Activated T-helper 17 cell treated with anti-CD3 and anti-CD28 coated beads, Interleukin-2, amount 50 U/mL, for 72 hours (primary cell): ENCODE measurements around the gene MAP7D1. TPM values are rescaled to one million over a fixed set of nuclear protein-coding genes. Genes with fewer than 3 reads are reported as not detected.
A peak's percentile ranks its signal among the peaks of the same experiment; 100 is the strongest.
"Not testable (repeated sequence)": the region's sequence is repeated elsewhere in the genome, so short reads cannot be mapped to it uniquely, and the experiment has no call there.

Experiments
- ATAC-seq: fragments of 150-1000 bp; cut with Tn5 transposase; replicated peaks from 2 replicates; pipeline ENCODE4 v1.10.0; 2021; ENCODE audit warnings: mild to moderate bottlenecking, moderate library complexity
- H3K27ac Mint-ChIP-seq: one replicate; pipeline ENCODE4 v1.8.0; 2022; ENCODE audit warnings: mixed read lengths
- H3K27me3 Mint-ChIP-seq: one replicate; pipeline ENCODE4 v1.8.0; 2022; ENCODE audit warnings: mixed read lengths
- H3K36me3 Mint-ChIP-seq: one replicate; pipeline ENCODE4 v1.8.0; 2022; ENCODE audit warnings: low read depth, mild to moderate bottlenecking, mixed read lengths
- H3K4me1 Mint-ChIP-seq: one replicate; pipeline ENCODE4 v1.8.0; 2022; ENCODE audit warnings: mixed read lengths
- H3K4me3 Mint-ChIP-seq: one replicate; pipeline ENCODE4 v1.8.0; 2022; ENCODE audit warnings: mild to moderate bottlenecking, mixed read lengths
- H3K9me3 Mint-ChIP-seq: one replicate; pipeline ENCODE4 v1.8.0; 2022; ENCODE audit warnings: mixed read lengths
- total RNA-seq, 2 donors: library from RNA; stranded (reverse); gene quantifications; one replicate each; pipeline ENCODE4 v1.2.3, GENCODE V29; 2022

Gene MAP7D1
- total RNA-seq, 2 donors from 2014 or later = 97.9 to 164 TPM

DNA sequence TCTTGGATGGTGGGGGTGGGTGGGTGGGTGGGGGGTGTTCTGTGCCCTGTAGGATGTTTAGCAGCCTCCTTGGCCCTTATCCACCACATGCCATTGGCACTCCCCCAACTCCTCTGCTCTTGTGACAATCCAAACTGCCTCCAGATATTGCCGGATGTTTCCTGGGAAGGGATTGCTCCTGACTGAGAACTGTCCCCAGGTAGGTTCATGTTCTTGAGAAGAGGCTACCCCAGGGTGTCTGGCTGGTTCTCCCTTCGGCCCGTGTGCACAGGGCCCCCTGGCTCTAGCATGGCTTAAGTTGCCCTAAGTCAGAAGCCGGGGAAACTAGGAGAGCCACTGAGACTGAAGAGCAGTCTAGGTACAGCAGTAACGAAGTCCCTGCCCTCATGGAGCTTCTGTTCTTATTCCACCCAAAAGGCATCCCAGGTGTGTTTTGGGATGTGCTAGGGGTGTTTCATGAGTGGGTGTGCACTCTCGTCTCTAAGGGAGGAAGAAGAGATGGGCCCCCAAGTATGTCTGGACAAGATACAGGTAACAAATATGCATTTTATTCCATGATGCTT is 48.5 kb downstream of the MAP7D1 start:
- no peaks in the 10 kb centered on the region for H3K4me1 Mint-ChIP-seq
- peaks cover 4% of the 10 kb centered on the region for H3K27me3 Mint-ChIP-seq
- no peak for ATAC-seq
- no peaks in the 10 kb centered on the region for H3K9me3 Mint-ChIP-seq
- no peak overlapping the region for H3K4me3 Mint-ChIP-seq
- H3K27ac Mint-ChIP-seq = no peak overlapping the region
- H3K36me3 Mint-ChIP-seq = no peaks in the 10 kb centered on the region

DNA sequence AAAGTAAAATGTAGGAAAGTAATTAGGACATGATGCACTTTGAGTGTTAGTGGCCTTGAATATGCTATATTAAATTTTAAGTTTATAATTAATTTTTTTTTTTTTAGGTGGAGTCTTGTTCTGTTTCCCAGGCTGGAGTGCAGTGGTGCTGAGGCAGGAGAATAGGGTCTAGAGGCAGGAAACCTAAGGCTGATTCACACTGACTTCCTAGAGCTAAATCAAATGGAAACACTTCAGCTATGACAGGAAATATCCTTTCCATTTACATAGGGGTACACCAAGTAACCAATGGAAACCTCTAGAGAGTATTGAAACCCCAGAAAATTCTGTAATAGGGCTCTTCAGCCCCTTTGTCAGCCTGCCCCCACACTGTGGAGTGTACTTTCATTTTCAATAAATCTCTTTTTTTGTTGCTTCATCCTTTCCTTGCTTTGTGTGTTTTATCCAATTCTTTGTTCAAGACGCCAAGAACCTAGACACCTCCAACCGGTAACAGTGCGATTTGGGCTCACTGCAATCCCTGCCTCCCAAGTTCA is 50.4 kb downstream of the MAP7D1 start:
- peak overlapping the region; percentile 19 for H3K4me3 Mint-ChIP-seq
- peak; percentile 64 for ATAC-seq
- no peaks in the 10 kb centered on the region for H3K36me3 Mint-ChIP-seq
- no peaks in the 10 kb centered on the region for H3K27me3 Mint-ChIP-seq
- no peaks in the 10 kb centered on the region for H3K4me1 Mint-ChIP-seq
- no peaks in the 10 kb centered on the region for H3K9me3 Mint-ChIP-seq
- peak overlapping the region; percentile 35 for H3K27ac Mint-ChIP-seq

DNA sequence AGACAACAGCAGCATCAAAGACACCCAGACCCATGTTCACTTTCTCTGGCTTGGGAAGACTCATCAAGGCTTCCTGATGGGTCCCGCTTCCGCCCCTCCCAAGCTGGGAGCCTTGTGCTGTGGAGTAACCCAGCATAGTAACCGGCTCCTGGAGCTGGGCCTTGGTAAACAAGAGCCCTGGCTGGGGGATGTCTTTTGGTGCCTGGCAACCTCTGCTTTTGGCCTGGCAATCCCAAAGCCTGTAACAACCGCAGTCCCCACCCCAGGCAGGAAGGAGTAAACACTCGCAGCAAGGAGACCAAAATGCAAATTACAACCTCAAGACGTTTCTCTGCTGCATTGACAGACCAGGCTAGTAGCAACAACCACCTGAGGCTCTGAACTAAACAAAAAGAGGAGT is 51.4 kb downstream of the MAP7D1 start:
- H3K4me3 Mint-ChIP-seq = peak overlapping the region; percentile 19
- H3K36me3 Mint-ChIP-seq = no peaks in the 10 kb centered on the region
- peak overlapping the region; percentile 35 for H3K27ac Mint-ChIP-seq
- no peaks in the 10 kb centered on the region for H3K9me3 Mint-ChIP-seq
- no peak for ATAC-seq
- H3K4me1 Mint-ChIP-seq = no peaks in the 10 kb centered on the region
- H3K27me3 Mint-ChIP-seq = no peaks in the 10 kb centered on the region

DNA sequence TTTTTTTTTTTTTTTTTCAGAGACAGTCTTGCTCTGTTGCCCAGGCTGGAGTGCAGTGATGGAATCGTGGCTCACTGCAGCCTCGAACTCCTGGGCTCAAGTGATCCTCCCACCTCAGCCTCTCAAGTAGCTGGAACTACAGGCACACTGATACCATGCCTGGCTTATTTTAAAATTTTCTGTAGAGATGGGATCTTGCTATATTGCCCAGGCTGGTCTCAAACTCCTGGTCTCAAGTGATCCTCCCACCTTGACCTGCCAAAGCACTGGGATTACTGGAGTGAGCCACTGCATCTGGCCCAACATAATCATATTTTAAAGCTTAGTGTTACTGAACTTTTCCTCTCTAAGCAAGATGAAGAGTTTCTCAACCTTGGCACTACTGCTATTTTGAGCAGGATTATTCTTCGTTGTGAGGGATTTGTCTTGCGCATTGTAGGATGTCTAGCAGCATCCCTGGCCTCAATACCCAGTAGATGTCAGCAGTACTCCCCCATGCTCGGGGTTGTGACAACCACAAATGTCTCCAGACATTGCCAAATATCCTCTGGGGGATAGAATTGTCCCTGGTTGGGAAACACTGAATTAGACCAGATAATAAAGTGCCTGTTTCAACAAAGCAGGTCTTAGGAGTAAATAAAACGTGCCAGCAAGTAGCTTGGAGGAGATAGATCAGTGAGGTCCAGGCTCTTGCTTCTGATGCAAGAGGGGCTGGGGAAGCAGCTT is 53.2 kb downstream of the MAP7D1 start:
- Mint-ChIP-seq H3K4me1 (no peaks in the 10 kb centered on the region), H3K4me3 (no peak overlapping the region), H3K36me3 (no peaks in the 10 kb centered on the region)

DNA sequence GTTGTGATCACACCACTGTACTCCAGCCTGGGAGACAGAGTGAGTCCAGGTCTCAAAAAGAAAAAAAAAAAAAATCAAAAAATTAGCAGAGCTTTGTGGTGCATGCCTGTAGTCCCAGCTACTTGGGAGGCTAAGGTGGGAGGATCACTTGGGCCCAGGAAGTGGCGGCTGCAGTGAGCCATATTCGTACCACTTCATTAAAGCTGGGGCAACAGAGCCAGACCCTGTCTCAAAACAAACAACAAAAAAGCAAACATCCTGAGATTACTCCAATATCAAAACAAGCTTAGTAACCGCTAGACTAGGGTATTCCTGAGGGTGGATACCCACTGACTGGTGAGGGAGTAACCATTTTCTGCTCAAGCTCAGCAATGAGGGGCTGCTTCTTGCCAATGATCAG is 55.3 kb downstream of the MAP7D1 start:
- Mint-ChIP-seq H3K27me3 (no peaks in the 10 kb centered on the region), H3K4me3 (no peak overlapping the region), H3K9me3 (no peaks in the 10 kb centered on the region), H3K36me3 (no peaks in the 10 kb centered on the region), H3K27ac (no peak overlapping the region), H3K4me1 (no peaks in the 10 kb centered on the region)
- no peak for ATAC-seq

More for the DNA sequence above, 53.2 kb downstream of the MAP7D1 start:
- H3K27me3 Mint-ChIP-seq = no peaks in the 10 kb centered on the region
- no peak overlapping the region for H3K27ac Mint-ChIP-seq
- no peaks in the 10 kb centered on the region for H3K9me3 Mint-ChIP-seq
- ATAC-seq = no peak

DNA sequence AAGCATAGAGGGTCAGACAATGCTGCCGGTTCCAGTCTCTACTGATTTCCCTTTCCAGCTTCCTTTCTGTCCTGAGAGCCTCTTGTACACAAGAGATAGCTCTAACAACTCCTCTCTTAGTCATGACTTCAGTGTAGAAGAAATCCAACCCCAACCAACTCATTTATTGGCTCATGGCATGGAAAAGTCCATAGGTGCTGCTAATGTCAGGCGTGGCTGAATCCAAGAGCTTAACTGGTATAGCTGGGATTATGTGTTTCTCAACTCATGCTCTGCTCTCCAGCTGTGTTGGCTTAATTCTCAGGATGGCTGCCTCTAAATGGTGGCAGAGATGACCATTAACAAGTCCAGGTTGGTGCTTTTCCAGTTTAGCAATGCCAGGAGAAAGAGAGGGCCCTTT is 55.9 kb downstream of the MAP7D1 start:
- Mint-ChIP-seq H3K9me3 (no peaks in the 10 kb centered on the region), H3K4me1 (no peaks in the 10 kb centered on the region)
- no peak for ATAC-seq

DNA sequence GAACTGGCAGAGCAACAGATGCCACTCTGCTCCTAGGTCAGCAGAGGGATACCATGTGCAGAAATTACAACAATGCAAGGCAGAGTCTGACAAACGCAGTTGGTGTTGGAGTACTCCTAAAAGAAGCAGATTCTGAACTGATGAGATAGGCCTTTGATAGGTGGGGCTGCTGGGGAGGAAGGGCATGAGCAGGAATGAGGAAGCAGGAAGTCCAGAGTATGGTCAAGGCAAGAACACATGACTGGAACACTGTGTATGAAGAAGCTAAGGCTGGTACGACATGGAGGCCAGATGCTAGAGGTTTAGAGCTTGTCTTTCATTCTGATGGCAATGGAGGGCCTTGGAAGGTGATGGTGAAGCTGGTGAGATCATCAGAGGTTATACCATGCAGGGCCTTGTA is 56.8 kb downstream of the MAP7D1 start:
- H3K27ac Mint-ChIP-seq = peak overlapping the region; percentile 11
- no peak overlapping the region for H3K4me3 Mint-ChIP-seq
- H3K36me3 Mint-ChIP-seq = no peaks in the 10 kb centered on the region
- no peaks in the 10 kb centered on the region for H3K9me3 Mint-ChIP-seq
- no peaks in the 10 kb centered on the region for H3K27me3 Mint-ChIP-seq
- H3K4me1 Mint-ChIP-seq = no peaks in the 10 kb centered on the region
- ATAC-seq = no peak

More for the DNA sequence above, 55.9 kb downstream of the MAP7D1 start:
- Mint-ChIP-seq H3K36me3 (no peaks in the 10 kb centered on the region), H3K27ac (no peak overlapping the region), H3K4me3 (no peak overlapping the region), H3K27me3 (no peaks in the 10 kb centered on the region)

DNA sequence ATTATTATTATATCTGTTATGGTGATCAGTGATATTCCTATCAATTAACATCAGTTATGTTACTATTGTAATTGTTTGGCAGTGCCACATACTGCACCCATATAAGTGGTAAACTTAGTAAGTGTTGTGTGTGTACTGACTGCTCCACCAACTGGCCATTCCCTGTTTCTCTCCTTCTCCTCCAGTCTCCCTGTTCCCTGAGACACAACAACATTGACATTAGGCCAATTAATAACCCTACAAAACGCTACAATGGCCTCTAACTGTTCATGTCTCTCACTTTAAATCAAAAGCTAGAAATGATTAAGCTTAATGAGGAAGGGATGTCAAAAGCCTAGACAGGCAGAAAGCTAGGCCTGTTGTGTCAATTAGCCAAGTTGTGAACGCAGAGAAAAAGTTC is 61.7 kb downstream of the MAP7D1 start:
- no peaks in the 10 kb centered on the region for H3K9me3 Mint-ChIP-seq
- no peak overlapping the region for H3K4me3 Mint-ChIP-seq
- H3K27me3 Mint-ChIP-seq = no peaks in the 10 kb centered on the region
- H3K4me1 Mint-ChIP-seq = no peaks in the 10 kb centered on the region
- ATAC-seq = no peak
- H3K36me3 Mint-ChIP-seq = no peaks in the 10 kb centered on the region
- H3K27ac Mint-ChIP-seq = peak overlapping the region; percentile 21

DNA sequence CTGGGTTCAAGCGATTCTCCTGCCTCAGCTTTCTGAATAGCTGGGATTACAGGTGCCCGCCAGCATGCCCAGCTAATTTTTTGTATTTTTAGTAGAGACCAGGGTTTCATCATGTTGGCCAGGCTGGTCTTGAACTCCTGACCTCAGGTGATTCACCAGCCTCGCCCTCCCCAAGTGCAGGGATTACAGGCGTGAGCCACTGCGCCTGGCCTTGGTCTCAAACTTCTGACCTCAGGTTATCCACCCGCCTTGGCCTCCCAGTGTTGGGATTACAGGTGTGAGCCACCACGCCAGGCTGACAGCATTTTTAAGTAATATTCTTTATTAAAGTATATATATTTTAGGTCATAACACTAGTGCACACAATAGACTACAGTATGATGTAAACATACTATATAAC is 65.9 kb downstream of the MAP7D1 start:
- not testable (repeated sequence) for H3K27ac Mint-ChIP-seq, H3K4me3 Mint-ChIP-seq, H3K27me3 Mint-ChIP-seq, ATAC-seq, H3K9me3 Mint-ChIP-seq
- H3K36me3 Mint-ChIP-seq = peaks cover 27% of the 10 kb centered on the region
- H3K4me1 Mint-ChIP-seq = peaks cover 11% of the 10 kb centered on the region

DNA sequence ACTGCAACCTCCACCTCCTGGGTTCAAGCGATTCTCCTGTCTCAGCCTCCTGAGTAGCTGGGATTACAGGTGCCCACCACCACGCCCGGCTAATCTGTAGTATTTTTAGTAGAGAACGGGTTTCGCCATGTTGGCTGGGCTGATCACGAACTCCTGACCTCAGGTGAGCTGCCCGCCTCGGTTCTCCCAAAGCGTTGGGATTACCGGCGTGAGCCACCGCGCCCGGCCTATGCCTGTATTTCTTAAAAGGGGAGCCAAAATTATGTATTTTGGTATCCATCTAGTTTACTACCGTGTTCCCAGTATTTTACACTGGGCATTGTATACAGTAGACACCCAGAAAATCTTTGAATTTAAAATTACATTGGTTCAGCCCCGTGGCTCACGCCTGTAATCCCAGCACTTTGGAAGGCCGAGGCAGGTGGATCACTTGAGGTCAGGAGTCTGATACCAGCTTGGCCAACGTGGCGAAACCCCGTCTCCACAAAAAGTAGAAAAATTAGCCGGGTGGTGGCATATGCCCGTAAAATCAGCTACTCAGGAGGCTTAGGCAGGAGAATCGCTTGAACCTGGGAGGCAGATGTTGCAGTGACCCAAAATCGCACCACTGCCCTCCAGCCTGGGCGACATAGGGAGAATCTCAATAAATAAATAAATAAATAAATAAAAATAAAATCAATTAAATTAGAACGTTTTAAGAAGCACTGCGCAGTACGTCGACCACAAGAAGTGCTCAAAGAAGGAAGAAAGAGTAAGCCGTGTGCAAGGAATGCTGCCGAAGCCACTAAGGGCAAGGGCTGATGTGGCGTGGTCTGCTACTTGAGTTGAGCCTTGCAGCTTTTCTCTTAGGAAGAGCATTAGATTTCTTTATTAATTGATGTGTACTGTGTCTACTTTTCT is 66.8 kb downstream of the MAP7D1 start:
- H3K4me3 Mint-ChIP-seq = peak overlapping the region; percentile 98
- no peak for ATAC-seq

DNA sequence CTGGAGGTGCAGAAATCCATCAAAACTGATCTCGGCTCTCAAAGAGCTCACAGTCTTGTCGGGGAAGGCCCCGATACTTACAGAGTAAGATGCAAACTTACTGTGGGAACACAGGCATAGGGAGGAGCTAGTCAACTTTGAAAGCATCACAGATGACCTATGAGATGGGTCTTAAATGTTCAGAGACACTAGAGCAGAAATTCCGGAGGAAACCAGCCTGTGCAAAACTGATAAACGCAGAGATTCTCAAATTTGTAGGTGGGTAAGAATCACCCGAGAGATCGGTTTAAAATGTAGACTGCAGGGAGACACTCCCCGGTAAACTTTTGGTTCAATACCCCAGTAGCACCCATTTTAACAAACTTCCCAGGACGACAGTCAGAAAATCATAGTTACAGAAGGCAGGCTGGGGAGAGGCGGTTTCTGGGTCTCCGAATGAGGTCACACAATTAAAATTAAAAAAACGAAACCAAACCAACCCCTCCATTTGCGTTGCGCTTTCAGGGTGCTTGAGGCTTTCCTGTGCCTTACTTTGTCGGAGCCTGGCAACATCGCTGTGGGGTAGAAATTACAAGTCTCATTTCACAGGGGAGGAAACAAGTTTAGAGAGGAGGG is 67.5 kb downstream of the MAP7D1 start:
- H3K36me3 Mint-ChIP-seq = peaks cover 43% of the 10 kb centered on the region

More for the DNA sequence above, 66.8 kb downstream of the MAP7D1 start:
- Mint-ChIP-seq H3K27ac (peak overlapping the region; percentile 98), H3K4me1 (peaks cover 17% of the 10 kb centered on the region), H3K27me3 (no peaks in the 10 kb centered on the region), H3K36me3 (peaks cover 36% of the 10 kb centered on the region), H3K9me3 (no peaks in the 10 kb centered on the region)

DNA sequence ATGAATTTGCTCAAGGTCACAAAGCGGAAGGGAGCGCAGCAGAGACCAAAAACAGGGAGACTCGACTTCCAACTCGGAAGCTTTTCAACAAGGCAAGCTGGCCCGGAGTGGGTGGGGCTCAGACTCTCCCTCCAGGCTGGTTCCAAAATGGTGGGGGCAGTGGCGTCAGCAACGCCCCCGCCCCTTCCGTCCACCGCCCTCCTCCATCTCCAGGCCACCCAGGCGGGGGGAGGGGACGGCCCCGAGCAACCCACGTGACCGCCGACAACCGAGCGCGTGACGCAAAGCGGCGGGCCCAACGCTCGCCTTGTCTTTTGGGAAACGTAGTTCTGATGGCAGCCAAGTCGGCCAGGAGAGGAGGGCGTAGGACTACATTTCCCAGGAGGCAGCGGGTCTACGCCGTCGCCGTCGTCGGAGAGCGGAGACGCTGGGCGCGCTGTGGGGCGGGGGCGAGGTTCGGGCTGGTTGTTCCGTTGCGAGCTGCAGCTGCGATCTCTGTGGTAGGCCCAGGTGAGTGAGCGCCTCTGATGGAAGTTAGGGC is 68.1 kb downstream of the MAP7D1 start, which contains the start of gene THRAP3:
TSS of gene THRAP3 (plus strand) at position 448 of the 541 bp plus-strand sequence. CDS start 58,121 bp downstream, outside the sequence.
- ATAC-seq = peak; percentile 95
- H3K27me3 Mint-ChIP-seq = no peaks in the 10 kb centered on the region
- H3K27ac Mint-ChIP-seq = peak within 1 kb of the TSS; percentile 98
- peaks cover 17% of the 10 kb centered on the region for H3K4me1 Mint-ChIP-seq
- H3K36me3 Mint-ChIP-seq = peaks cover 49% of the 10 kb centered on the region
- peak within 1 kb of the TSS; percentile 98 for H3K4me3 Mint-ChIP-seq
- H3K9me3 Mint-ChIP-seq = no peaks in the 10 kb centered on the region

More for the DNA sequence above, 67.5 kb downstream of the MAP7D1 start:
- H3K4me1 Mint-ChIP-seq = peaks cover 17% of the 10 kb centered on the region
- peak overlapping the region; percentile 98 for H3K27ac Mint-ChIP-seq
- no peaks in the 10 kb centered on the region for H3K9me3 Mint-ChIP-seq
- no peaks in the 10 kb centered on the region for H3K27me3 Mint-ChIP-seq
- peak; percentile 49 for ATAC-seq
- H3K4me3 Mint-ChIP-seq = peak overlapping the region; percentile 98

DNA sequence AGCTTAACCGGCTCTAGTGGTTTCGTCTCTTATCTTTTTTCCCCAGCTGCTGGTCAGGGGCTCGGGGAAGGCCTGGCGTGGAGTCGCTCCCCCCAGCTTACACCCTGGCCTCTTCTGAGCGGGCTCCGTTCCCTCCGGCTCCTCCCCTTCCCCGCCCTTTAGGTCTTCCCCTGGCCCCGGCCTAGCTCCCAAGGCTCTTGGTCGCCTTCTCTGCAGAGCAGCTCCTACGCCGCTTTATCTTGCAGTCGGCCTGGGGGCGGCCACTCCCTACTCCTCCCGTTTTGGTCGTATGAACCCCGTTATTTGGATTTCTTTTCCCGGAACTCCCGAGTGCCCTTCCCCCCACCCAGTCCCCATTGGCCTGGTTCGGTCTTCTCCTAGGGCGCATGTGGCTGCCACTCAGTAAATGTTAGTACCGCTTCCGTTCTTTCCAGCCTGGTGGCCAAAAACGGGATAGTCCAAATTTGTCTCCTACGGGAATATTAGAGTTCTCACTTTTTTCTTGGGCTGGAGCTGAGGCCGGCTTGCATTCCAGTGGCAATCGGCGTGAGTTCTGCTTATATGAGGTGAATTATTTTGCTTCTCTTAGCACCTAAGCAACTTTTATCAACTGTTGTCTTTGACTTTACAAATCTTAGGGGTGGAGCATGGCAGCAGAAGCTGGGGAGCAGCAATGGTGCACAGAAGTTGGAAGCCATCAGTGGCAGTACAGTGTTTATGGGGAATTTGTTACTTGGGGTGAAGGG is 68.8 kb downstream of the MAP7D1 start:
- peaks cover 17% of the 10 kb centered on the region for H3K4me1 Mint-ChIP-seq
- H3K36me3 Mint-ChIP-seq = peaks cover 55% of the 10 kb centered on the region
- ATAC-seq = peak; percentile 70

More for the DNA sequence above, 68.8 kb downstream of the MAP7D1 start:
- Mint-ChIP-seq H3K27ac (peak overlapping the region; percentile 98), H3K4me3 (peak overlapping the region; percentile 98), H3K27me3 (no peaks in the 10 kb centered on the region), H3K9me3 (no peaks in the 10 kb centered on the region)
